ENCODE data around the gene RANBP1. TPM values are rescaled to one million over a fixed set of nuclear protein-coding genes. Genes with fewer than 3 reads are reported as not detected.

RANBP1 gene
- total and polyA plus RNA-seq, 2 experiments from 2014 or later: 233 to 253 TPM

DNA sequence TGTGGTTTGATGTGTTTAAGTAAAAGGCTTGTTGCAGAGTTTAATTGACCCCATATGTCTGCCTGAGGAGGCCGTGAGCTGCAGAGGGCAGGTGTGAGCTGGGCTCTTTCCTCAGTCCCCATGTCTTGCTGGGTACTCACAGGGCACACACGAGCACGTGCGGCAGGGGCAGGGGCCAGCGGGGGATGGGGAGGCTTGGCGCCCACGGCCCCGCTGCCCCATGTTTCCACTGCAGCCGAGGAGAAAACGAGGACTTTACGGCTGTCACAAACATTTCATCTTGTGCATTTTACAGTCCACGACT lies 59.6 kb downstream of the RANBP1 start:
- DNase-seq: peak; percentile 25

DNA sequence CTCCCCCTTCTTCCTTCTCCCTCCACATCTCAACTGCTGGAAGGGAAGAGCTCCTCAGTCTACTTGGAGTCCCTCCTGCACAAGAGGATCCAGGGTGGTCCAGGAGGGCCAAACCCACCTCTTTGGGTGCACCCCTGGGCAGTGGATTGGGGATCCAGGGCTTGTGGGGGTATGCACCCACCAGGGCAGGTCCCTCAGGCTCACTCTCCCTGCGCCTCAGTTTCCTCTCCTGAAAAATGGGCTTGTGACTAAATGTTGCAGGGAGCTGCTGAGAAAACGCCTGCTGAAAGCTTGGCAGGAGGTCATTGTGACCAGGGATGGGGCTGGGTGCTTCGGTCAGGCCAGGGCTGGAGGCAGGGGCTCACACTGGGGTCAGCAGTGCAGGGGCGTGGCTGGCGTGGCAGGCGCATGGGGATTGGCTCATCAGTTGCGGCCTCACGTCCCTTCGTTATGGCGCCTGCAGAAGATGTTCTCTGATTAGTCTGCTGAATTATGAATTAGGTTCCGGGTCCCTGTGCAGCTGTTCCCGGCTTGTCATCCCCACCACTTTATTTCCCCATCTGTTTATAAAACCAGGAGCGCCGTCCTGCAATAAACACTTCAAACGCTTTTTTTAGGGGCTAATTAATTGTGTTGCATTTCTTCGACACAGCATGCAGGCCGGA lies 60.6 kb downstream of the RANBP1 start:
- WGBS, 2 experiments (ENCODE audit: low coverage in 1 of 2, low lambda C conversion rate in 2 of 2, missing lambda C conversion rate in 2 of 2): 50 to 61% methylated on average over 17 of the region's 17 CpGs
- Histone ChIP-seq H3K9ac (no peak overlapping the region), H3K27ac (no peak overlapping the region)

More for the DNA sequence above, 59.6 kb downstream of the RANBP1 start:
- Histone ChIP-seq H3K27ac (no peak overlapping the region), H3K27me3 (replicated peaks; ENCODE audit: insufficient read depth) (peaks cover 8% of the 10 kb centered on the region), H3K9me3 (ENCODE audit: low read depth) (no peaks in the 10 kb centered on the region), H4K20me1 (ENCODE audit: insufficient read depth) (no peaks in the 10 kb centered on the region), H3K4me2 (ENCODE audit: unreplicated experiment) (no peak overlapping the region), H3K4me1 (ENCODE audit: insufficient read depth) (no peaks in the 10 kb centered on the region), H3K9me2 (ENCODE audit: insufficient read depth) (no peaks in the 10 kb centered on the region), H3K79me2 (ENCODE audit: insufficient read depth) (no peaks in the 10 kb centered on the region), H2AFZ (no peak overlapping the region), H3K36me3 (ENCODE audit: low read depth) (no peaks in the 10 kb centered on the region), H3F3A (ENCODE audit: insufficient read depth) (no peaks in the 10 kb centered on the region), H3K9ac (no peak overlapping the region), H3K4me3 (no peak overlapping the region)
- in situ Hi-C loops (cut with MboI): no loop called here
- no peak for TF ChIP-seq EZH2 (IDR thresholded peaks at IDR 0.05; ENCODE audit: insufficient read depth, poor library complexity, severe bottlenecking)
- no peak for TF ChIP-seq EZH2phosphoT487 (IDR thresholded peaks at IDR 0.05; ENCODE audit: insufficient read depth, low read depth)
- 26% methylated on average over 12 of the region's 12 CpGs for whole genome bisulfite sequencing, 2 experiments (ENCODE audit: low coverage in 1 of 2, low lambda C conversion rate in 2 of 2, missing lambda C conversion rate in 2 of 2)

More for the DNA sequence above, 60.6 kb downstream of the RANBP1 start:
- no peaks in the 10 kb centered on the region for H4K20me1 ChIP-seq (ENCODE audit: insufficient read depth)
- no peaks in the 10 kb centered on the region for H3K79me2 ChIP-seq (ENCODE audit: insufficient read depth)
- H3K9me3 ChIP-seq (ENCODE audit: low read depth): no peaks in the 10 kb centered on the region
- H3K27me3 ChIP-seq (replicated peaks; ENCODE audit: insufficient read depth): peaks cover 8% of the 10 kb centered on the region
- no peaks in the 10 kb centered on the region for H3K9me2 ChIP-seq (ENCODE audit: insufficient read depth)
- no peak overlapping the region for H2AFZ ChIP-seq
- no peak for TF ChIP-seq EZH2phosphoT487 (IDR thresholded peaks at IDR 0.05; ENCODE audit: insufficient read depth, low read depth)
- no peak for TF ChIP-seq EZH2 (IDR thresholded peaks at IDR 0.05; ENCODE audit: insufficient read depth, poor library complexity, severe bottlenecking)
- no peaks in the 10 kb centered on the region for H3K4me1 ChIP-seq (ENCODE audit: insufficient read depth)
- no peaks in the 10 kb centered on the region for H3F3A ChIP-seq (ENCODE audit: insufficient read depth)
- in situ Hi-C loops (cut with MboI): no loop called here
- no peak for DNase-seq
- H3K36me3 ChIP-seq (ENCODE audit: low read depth): no peaks in the 10 kb centered on the region
- no peak overlapping the region for H3K4me2 ChIP-seq (ENCODE audit: unreplicated experiment)
- H3K4me3 ChIP-seq: no peak overlapping the region

MicroRNA genes within 50 kb of the gene (microRNA counts, 767-probe panel; counts per million panel counts)
- microRNA hsa-miR-1306-3p: 447 counts per million, percentile 86 among the panel's probes with 10 or more counts

Small RNAs within 50 kb of the gene (microRNA-seq; reads per million reads assigned to microRNA genes)
- not detected for gene MIR6816 (ENCODE audit: borderline number of aligned reads)

Small RNAs within 50 kb of the gene (small RNA-seq; reads per million reads assigned to genes)
- gene MIR6816 (ENCODE audit: low read depth, low replicate concordance) (not detected), gene RF00017 (ENCODE audit: low read depth, low replicate concordance) (not detected), gene RF00599 (ENCODE audit: low read depth, low replicate concordance) (not detected)

Other genes with a start within 250 kb of the RANBP1 start
- gene COMT, start 174.3 kb upstream of the RANBP1 start, total RNA-seq (2014; rRNA removed; shearing (Covaris generic)): 423 and 490 TPM in 2 replicates
- 508 and 537 TPM in 2 replicates for gene COMT, start 174.3 kb upstream of the RANBP1 start, polyA plus RNA-seq (2016; fragmentation: Nextera tagmentation; extraction: Ambion mirVana)
- gene TXNRD2, start 174.3 kb upstream of the RANBP1 start, total RNA-seq (2014; rRNA removed; shearing (Covaris generic)): 20.1 and 38.4 TPM in 2 replicates
- 24.8 and 25.7 TPM in 2 replicates for gene TXNRD2, start 174.3 kb upstream of the RANBP1 start, polyA plus RNA-seq (2016; fragmentation: Nextera tagmentation; extraction: Ambion mirVana)
- 4.0 and 7.5 TPM in 2 replicates for gene ARVCF, start 99.3 kb upstream of the RANBP1 start, total RNA-seq (2014; rRNA removed; shearing (Covaris generic))
- gene ARVCF, start 99.3 kb upstream of the RANBP1 start, polyA plus RNA-seq (2016; fragmentation: Nextera tagmentation; extraction: Ambion mirVana): 1.1 and 1.2 TPM in 2 replicates
- 41.9 and 45.0 TPM in 2 replicates for gene TANGO2, start 95.0 kb upstream of the RANBP1 start, total RNA-seq (2014; rRNA removed; shearing (Covaris generic))
- 27.3 and 33.5 TPM in 2 replicates for gene TANGO2, start 95.0 kb upstream of the RANBP1 start, polyA plus RNA-seq (2016; fragmentation: Nextera tagmentation; extraction: Ambion mirVana)
- 24.9 and 28.7 TPM in 2 replicates for gene DGCR8, start 35.9 kb upstream of the RANBP1 start, total RNA-seq (2014; rRNA removed; shearing (Covaris generic))
- 14.0 and 14.2 TPM in 2 replicates for gene DGCR8, start 35.9 kb upstream of the RANBP1 start, polyA plus RNA-seq (2016; fragmentation: Nextera tagmentation; extraction: Ambion mirVana)
- 72.0 and 79.0 TPM in 2 replicates for gene TRMT2A, start 1.1 kb downstream of the RANBP1 start, total RNA-seq (2014; rRNA removed; shearing (Covaris generic))
- 38.1 and 42.2 TPM in 2 replicates for gene TRMT2A, start 1.1 kb downstream of the RANBP1 start, polyA plus RNA-seq (2016; fragmentation: Nextera tagmentation; extraction: Ambion mirVana)
- gene ZDHHC8, start 15.7 kb downstream of the RANBP1 start, total RNA-seq (2014; rRNA removed; shearing (Covaris generic)): 18.7 and 22.8 TPM in 2 replicates
- 13.0 and 16.1 TPM in 2 replicates for gene ZDHHC8, start 15.7 kb downstream of the RANBP1 start, polyA plus RNA-seq (2016; fragmentation: Nextera tagmentation; extraction: Ambion mirVana)
- 0.76 and 1.8 TPM in 2 replicates for gene CCDC188, start 35.0 kb downstream of the RANBP1 start, total RNA-seq (2014; rRNA removed; shearing (Covaris generic))
- gene CCDC188, start 35.0 kb downstream of the RANBP1 start, polyA plus RNA-seq (2016; fragmentation: Nextera tagmentation; extraction: Ambion mirVana): 1.2 TPM in 2 replicates
- gene RTN4R, start 152.2 kb downstream of the RANBP1 start, total RNA-seq (2014; rRNA removed; shearing (Covaris generic)): 1.4 TPM in 1 of 2 replicates, not detected in the other
- 0.25 and 0.47 TPM in 2 replicates for gene RTN4R, start 152.2 kb downstream of the RANBP1 start, polyA plus RNA-seq (2016; fragmentation: Nextera tagmentation; extraction: Ambion mirVana)
- gene DGCR6L, start 204.0 kb downstream of the RANBP1 start, total RNA-seq (2014; rRNA removed; shearing (Covaris generic)): 73.3 and 84.6 TPM in 2 replicates
- 111 and 114 TPM in 2 replicates for gene DGCR6L, start 204.0 kb downstream of the RANBP1 start, polyA plus RNA-seq (2016; fragmentation: Nextera tagmentation; extraction: Ambion mirVana)